HUES6 (cell line): ENCODE data around the gene SHF.
"Not testable (repeated sequence)": the region's sequence is repeated elsewhere in the genome, so short reads cannot be mapped to it uniquely, and the experiment has no call there.

Source experiments
- H3K27ac ChIP-seq: 2 replicates; pipeline ENCODE4 v1.7.0; 2013; ENCODE audit warnings: low read depth, mild to moderate bottlenecking, low read length, inconsistent platforms
- H3K27me3 ChIP-seq: 2 replicates; pipeline ENCODE4 v1.6.1; 2013; ENCODE audit warnings: low read length; ENCODE audit not compliant: control insufficient read depth, insufficient read depth
- H3K36me3 ChIP-seq: 2 replicates; pipeline ENCODE4 v1.6.1; 2013; ENCODE audit warnings: low read length; ENCODE audit not compliant: control insufficient read depth, insufficient read depth
- H3K4me1 ChIP-seq: 2 replicates; pipeline ENCODE4 v1.6.1; 2013; ENCODE audit warnings: low read length; ENCODE audit not compliant: control insufficient read depth, insufficient read depth
- H3K4me3 ChIP-seq: 2 replicates; pipeline ENCODE4 v1.5.1; 2013; ENCODE audit warnings: low read depth, low read length
- H3K9ac ChIP-seq: one replicate; pipeline ENCODE4 v1.6.1; 2013; ENCODE audit warnings: mild to moderate bottlenecking, low read length
- H3K9me3 ChIP-seq: 2 replicates; pipeline ENCODE4 v1.6.1; 2013; ENCODE audit warnings: low read depth, low read length; ENCODE audit not compliant: control insufficient read depth, insufficient read depth

Gene SHF

GRCh38 chr15:45187894-45188830, at the start of gene SHF:
Gene SHF, minus strand, starts transcription at chr15:45187966. Its CDS starts 15 bp downstream, at chr15:45187951.
- H3K4me1 ChIP-seq = peaks cover 31% of the 10 kb centered on the region
- no peak within 1 kb of the TSS for H3K27ac ChIP-seq
- H3K27me3 ChIP-seq = peaks cover 27% of the 10 kb centered on the region
- no peaks in the 10 kb centered on the region for H3K9me3 ChIP-seq
- peak within 1 kb of the TSS; percentile 91 for H3K4me3 ChIP-seq
- peak within 1 kb of the TSS; percentile 43 for H3K9ac ChIP-seq
- H3K36me3 ChIP-seq = no peaks in the 10 kb centered on the region

GRCh38 chr15:45236806-45237205, 49.0 kb upstream of the SHF start:
- H3K36me3 ChIP-seq, H3K27ac ChIP-seq, H3K4me3 ChIP-seq, H3K9ac ChIP-seq, H3K4me1 ChIP-seq, H3K27me3 ChIP-seq: not testable (repeated sequence)
- H3K9me3 ChIP-seq = peaks cover 58% of the 10 kb centered on the region

GRCh38 chr15:45234562-45235235, 46.9 kb upstream of the SHF start:
- Histone ChIP-seq H3K9me3 (peaks cover 41% of the 10 kb centered on the region), H3K27me3 (no peaks in the 10 kb centered on the region)

GRCh38 chr15:45231864-45232562, 44.2 kb upstream of the SHF start:
- H3K4me3 ChIP-seq = no peak overlapping the region
- H3K36me3 ChIP-seq = no peaks in the 10 kb centered on the region
- H3K9ac ChIP-seq = no peak overlapping the region
- peaks cover 26% of the 10 kb centered on the region for H3K9me3 ChIP-seq
- H3K27me3 ChIP-seq = no peaks in the 10 kb centered on the region
- H3K27ac ChIP-seq = no peak overlapping the region
- H3K4me1 ChIP-seq = no peaks in the 10 kb centered on the region

More at GRCh38 chr15:45234562-45235235, 46.9 kb upstream of the SHF start:
- Histone ChIP-seq H3K4me3 (no peak overlapping the region), H3K27ac (no peak overlapping the region), H3K9ac (no peak overlapping the region), H3K36me3 (no peaks in the 10 kb centered on the region), H3K4me1 (no peaks in the 10 kb centered on the region)

- H3K9ac ChIP-seq = no peak overlapping the region
- peaks cover 23% of the 10 kb centered on the region for H3K9me3 ChIP-seq
- H3K27ac ChIP-seq = no peak overlapping the region
- no peaks in the 10 kb centered on the region for H3K4me1 ChIP-seq
- H3K36me3 ChIP-seq = no peaks in the 10 kb centered on the region
- no peaks in the 10 kb centered on the region for H3K27me3 ChIP-seq
- H3K4me3 ChIP-seq = no peak overlapping the region
These were observed 43.4 kb upstream of the SHF start for GRCh38 chr15:45231132-45231531.

GRCh38 chr15:45230245-45230965, 42.6 kb upstream of the SHF start:
- H3K9ac ChIP-seq = no peak overlapping the region
- H3K4me3 ChIP-seq = no peak overlapping the region
- H3K36me3 ChIP-seq = no peaks in the 10 kb centered on the region
- peaks cover 20% of the 10 kb centered on the region for H3K9me3 ChIP-seq
- no peak overlapping the region for H3K27ac ChIP-seq
- H3K27me3 ChIP-seq = no peaks in the 10 kb centered on the region
- H3K4me1 ChIP-seq = no peaks in the 10 kb centered on the region

GRCh38 chr15:45228931-45229330, 41.2 kb upstream of the SHF start:
- no peaks in the 10 kb centered on the region for H3K36me3 ChIP-seq
- no peak overlapping the region for H3K9ac ChIP-seq
- no peaks in the 10 kb centered on the region for H3K27me3 ChIP-seq
- H3K4me1 ChIP-seq = peaks cover 4% of the 10 kb centered on the region; the same call in 1 of the 2 replicates
- peaks cover 13% of the 10 kb centered on the region for H3K9me3 ChIP-seq
- H3K4me3 ChIP-seq = no peak overlapping the region
- H3K27ac ChIP-seq = no peak overlapping the region

GRCh38 chr15:45225506-45226273, 37.9 kb upstream of the SHF start:
- no peak overlapping the region for H3K4me3 ChIP-seq
- H3K27me3 ChIP-seq = no peaks in the 10 kb centered on the region
- H3K4me1 ChIP-seq = peaks cover 4% of the 10 kb centered on the region; the same call in 1 of the 2 replicates
- H3K36me3 ChIP-seq = no peaks in the 10 kb centered on the region
- H3K9ac ChIP-seq = no peak overlapping the region
- H3K9me3 ChIP-seq = no peaks in the 10 kb centered on the region
- H3K27ac ChIP-seq = no peak overlapping the region

GRCh38 chr15:45224621-45225217, 37.0 kb upstream of the SHF start:
- Histone ChIP-seq H3K27me3 (no peaks in the 10 kb centered on the region), H3K9ac (no peak overlapping the region), H3K36me3 (no peaks in the 10 kb centered on the region), H3K9me3 (no peaks in the 10 kb centered on the region), H3K4me1 (peaks cover 4% of the 10 kb centered on the region; the same call in 1 of the 2 replicates), H3K4me3 (no peak overlapping the region), H3K27ac (no peak overlapping the region)
